Measurements from ENCODE around the gene POT1. TPM values are rescaled to one million over a fixed set of nuclear protein-coding genes. Genes with fewer than 3 reads are reported as not detected.

Gene POT1
- total RNA-seq, 3 donors from 2014 or later, result 12.1 to 13.9 (median 13.7) TPM

DNA sequence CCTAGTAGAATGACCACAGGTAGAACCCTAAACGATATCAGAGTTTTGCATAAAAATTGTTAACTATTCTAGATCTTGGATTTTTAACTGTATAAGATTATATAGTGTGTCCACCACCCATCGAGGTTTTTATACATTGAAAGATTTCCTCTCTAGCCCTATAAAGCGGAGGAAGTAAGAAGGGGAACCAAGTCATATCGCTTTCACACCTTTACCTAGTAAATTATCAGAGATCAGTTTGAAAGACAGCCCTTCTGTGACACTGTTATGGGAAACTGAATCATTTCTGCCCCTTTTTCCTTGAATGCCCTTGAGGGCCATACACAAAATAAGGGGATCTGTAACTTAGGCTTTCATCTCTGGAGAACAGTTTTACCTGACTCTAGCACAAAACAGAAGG, 155.7 kb downstream of the POT1 start:
- DNase-seq (no peak), ATAC-seq (no peak)
- H3K36me3 ChIP-seq (ENCODE audit: low read depth), result no peaks in the 10 kb centered on the region
- H3K4me3 ChIP-seq, result no peak overlapping the region
- H3K4me1 ChIP-seq (ENCODE audit: low read depth), result no peaks in the 10 kb centered on the region
- H3K9me3 ChIP-seq, result no peaks in the 10 kb centered on the region
- TF ChIP-seq, protein P1, sequence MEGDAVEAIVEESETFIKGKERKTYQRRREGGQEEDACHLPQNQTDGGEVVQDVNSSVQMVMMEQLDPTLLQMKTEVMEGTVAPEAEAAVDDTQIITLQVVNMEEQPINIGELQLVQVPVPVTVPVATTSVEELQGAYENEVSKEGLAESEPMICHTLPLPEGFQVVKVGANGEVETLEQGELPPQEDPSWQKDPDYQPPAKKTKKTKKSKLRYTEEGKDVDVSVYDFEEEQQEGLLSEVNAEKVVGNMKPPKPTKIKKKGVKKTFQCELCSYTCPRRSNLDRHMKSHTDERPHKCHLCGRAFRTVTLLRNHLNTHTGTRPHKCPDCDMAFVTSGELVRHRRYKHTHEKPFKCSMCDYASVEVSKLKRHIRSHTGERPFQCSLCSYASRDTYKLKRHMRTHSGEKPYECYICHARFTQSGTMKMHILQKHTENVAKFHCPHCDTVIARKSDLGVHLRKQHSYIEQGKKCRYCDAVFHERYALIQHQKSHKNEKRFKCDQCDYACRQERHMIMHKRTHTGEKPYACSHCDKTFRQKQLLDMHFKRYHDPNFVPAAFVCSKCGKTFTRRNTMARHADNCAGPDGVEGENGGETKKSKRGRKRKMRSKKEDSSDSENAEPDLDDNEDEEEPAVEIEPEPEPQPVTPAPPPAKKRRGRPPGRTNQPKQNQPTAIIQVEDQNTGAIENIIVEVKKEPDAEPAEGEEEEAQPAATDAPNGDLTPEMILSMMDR (IDR thresholded peaks at IDR 0.05), result no peak
- intact Hi-C loops (cut with DNase I, micrococcal nuclease), result no loop called here

DNA sequence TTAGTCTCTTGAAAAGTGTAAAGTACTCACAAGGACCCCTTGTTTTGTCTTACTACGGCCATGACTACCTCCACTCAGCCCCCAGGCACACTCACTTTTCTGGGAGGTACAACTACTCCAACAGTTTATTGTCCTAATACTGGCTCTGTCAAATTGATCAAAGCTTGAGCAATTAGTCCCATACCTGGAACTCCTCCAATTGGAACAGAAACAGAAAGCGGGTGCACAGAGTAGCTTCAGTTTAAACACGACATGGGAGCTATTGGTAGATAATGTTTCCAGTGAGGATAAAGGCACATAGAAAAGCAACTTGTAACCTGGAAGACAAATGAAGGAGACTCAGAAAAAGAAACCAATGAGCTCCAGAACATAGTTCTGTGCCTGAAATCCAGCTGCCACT, 156.3 kb downstream of the POT1 start:
- ATAC-seq (no peak), DNase-seq (no peak)
- H3K36me3 ChIP-seq (ENCODE audit: low read depth), result no peaks in the 10 kb centered on the region
- H3K9me3 ChIP-seq, result no peaks in the 10 kb centered on the region
- TF ChIP-seq, protein P1 (IDR thresholded peaks at IDR 0.05), result no peak
- H3K4me3 ChIP-seq, result no peak overlapping the region
- H3K4me1 ChIP-seq (ENCODE audit: low read depth), result no peaks in the 10 kb centered on the region
- intact Hi-C loops (cut with DNase I, micrococcal nuclease), result no loop called here

Other genes starting within 250 kb of the POT1 start
- 1 to 10 TPM in 2 of 3 donors, under 1 TPM in 1; 0.93 to 1.2 (median 1.1) TPM for gene GPR37, start 164.0 kb downstream of the POT1 start, total RNA-seq

Data from mucosa of descending colon (tissue), 3 donors.